GM13976 (cell line): ENCODE results near the gene MTCH1.
A peak's percentile ranks its signal among the peaks of the same experiment; 100 is the strongest.

Source experiments
- DNase-seq: peaks from one replicate; pipeline ENCODE4 v3.0.0; 2012; ENCODE audit warnings: low spot score
- in situ Hi-C: fragments of 300-500 bp; cut with MboI; formaldehyde crosslinking; loops from one replicate; pipeline ENCODE4 v1.12.0; 2022; ENCODE audit warnings: low sequenced_read_pairs, mixed read lengths, inconsistent platforms; ENCODE audit not compliant: unreplicated experiment
- TF ChIP-seq, protein P1 (sequence below): IDR thresholded peaks from 2 replicates; pipeline ENCODE4 v1.5.1; 2012; ENCODE audit warnings: borderline replicate concordance, mild to moderate bottlenecking; ENCODE audit not compliant: insufficient read depth; ENCODE audit errors: extremely low read depth, missing control alignments, control extremely low read depth

Gene MTCH1

DNA sequence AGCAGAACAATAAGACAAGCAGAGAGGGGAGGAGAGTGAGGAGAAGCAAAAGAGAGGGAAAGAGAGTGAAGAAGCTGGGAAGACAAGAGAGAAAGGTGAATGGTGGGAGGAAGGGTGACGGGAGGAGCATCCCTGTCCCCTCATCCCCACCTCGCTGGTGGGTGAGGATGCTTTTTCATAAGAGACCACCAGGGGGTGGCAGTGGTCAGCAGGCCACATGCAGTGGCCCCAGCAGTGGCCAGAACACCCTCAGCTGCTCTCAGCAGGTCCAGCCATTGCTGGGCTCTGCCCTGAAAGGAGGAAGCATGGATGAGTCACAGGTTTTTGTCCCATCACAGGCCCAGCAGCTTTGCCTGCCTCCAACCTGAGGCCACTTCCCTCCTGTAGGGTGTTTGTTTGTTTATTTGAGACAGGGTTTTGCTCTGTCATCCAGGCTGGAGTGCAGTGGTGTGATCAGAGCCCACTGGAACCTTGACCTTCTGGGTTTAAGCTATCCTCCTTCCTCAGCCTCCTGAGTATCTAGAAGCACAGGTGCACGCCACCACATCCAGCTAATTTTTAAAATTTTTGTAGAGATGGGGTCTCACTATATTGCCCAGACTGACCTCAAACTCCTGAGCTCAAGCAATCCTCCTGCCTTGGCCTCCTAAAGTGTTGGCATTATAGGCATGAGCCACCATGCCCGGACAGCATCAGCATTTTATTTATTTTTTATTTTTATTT lies 43.4 kb upstream of the MTCH1 start:
- in situ Hi-C loops = loop anchor here (10.0 kb wide), 1 partner anchor 185 kb away; no protein-coding TSS in a partner anchor
- DNase-seq = peak; percentile 79
- TF ChIP-seq, protein P1, sequence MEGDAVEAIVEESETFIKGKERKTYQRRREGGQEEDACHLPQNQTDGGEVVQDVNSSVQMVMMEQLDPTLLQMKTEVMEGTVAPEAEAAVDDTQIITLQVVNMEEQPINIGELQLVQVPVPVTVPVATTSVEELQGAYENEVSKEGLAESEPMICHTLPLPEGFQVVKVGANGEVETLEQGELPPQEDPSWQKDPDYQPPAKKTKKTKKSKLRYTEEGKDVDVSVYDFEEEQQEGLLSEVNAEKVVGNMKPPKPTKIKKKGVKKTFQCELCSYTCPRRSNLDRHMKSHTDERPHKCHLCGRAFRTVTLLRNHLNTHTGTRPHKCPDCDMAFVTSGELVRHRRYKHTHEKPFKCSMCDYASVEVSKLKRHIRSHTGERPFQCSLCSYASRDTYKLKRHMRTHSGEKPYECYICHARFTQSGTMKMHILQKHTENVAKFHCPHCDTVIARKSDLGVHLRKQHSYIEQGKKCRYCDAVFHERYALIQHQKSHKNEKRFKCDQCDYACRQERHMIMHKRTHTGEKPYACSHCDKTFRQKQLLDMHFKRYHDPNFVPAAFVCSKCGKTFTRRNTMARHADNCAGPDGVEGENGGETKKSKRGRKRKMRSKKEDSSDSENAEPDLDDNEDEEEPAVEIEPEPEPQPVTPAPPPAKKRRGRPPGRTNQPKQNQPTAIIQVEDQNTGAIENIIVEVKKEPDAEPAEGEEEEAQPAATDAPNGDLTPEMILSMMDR = peak; percentile 73

DNA sequence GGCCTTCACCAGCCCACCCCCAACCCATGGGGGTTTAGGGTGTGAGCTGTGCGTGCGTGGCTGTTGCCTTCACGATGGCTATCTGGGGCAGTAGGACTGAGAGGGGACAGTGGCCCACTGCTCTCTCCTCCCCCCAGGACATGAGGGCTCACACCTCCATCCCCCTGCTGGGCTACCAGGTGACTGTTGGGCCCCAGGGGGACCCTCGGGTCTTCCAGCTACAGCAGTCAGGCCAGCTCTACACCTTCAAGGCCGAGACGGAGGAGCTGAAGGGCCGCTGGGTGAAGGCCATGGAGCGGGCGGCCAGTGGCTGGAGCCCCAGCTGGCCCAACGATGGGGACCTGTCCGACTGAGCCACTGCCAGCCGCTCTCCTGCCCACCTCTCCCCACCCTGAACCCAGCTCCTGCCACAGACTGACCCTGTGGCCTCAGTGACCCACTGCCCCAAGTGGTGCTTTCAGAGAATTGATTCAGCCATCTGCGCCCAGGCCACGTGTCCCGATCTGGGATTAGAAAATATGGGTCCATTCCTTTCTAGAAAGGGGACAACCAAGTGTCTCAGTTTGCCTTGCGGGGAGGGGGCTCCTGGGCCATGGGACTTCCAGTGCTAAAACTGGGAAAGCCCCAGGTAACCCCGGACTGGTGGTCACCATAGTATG lies 41.9 kb upstream of the MTCH1 start:
- TF ChIP-seq, protein P1 = no peak
- DNase-seq = no peak
- in situ Hi-C loops = loop anchor here (10.0 kb wide), 1 partner anchor 187 kb away; no protein-coding TSS in a partner anchor

DNA sequence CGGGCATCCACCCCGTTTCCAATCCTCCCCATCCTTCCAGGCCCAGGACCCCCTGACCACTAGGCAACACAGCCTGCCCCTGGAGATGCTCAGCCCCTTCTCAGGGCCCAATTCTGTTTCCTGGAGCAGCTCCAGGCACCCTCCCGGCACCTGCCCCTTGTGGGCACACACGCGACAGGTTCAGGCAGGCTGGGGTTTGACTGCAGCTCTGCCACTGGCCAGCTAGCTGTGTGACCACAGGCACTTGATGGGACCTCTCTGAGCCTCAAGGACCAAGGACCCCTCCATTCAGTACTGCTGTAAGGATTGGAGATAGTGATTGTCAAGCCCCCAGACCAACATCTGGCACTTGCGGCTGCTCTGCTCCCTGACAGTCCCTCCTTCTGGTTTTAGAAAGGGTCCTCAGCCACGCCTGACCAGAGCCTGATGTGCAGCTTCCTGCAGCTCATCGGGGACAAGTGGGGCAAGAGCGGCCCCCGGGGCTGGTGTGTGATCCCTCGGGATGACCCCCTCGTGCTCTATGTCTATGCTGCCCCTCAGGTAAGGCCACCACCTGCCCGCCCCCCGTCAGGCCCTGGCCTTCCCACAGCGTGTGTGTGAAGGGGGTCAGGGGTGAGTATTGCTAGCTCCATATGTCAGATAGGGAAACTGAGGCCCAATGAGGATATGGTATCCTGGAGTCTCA lies 41.2 kb upstream of the MTCH1 start:
- DNase-seq = no peak
- in situ Hi-C loops = loop anchor here (10.0 kb wide), 1 partner anchor 188 kb away; no protein-coding TSS in a partner anchor
- TF ChIP-seq, protein P1 = no peak

DNA sequence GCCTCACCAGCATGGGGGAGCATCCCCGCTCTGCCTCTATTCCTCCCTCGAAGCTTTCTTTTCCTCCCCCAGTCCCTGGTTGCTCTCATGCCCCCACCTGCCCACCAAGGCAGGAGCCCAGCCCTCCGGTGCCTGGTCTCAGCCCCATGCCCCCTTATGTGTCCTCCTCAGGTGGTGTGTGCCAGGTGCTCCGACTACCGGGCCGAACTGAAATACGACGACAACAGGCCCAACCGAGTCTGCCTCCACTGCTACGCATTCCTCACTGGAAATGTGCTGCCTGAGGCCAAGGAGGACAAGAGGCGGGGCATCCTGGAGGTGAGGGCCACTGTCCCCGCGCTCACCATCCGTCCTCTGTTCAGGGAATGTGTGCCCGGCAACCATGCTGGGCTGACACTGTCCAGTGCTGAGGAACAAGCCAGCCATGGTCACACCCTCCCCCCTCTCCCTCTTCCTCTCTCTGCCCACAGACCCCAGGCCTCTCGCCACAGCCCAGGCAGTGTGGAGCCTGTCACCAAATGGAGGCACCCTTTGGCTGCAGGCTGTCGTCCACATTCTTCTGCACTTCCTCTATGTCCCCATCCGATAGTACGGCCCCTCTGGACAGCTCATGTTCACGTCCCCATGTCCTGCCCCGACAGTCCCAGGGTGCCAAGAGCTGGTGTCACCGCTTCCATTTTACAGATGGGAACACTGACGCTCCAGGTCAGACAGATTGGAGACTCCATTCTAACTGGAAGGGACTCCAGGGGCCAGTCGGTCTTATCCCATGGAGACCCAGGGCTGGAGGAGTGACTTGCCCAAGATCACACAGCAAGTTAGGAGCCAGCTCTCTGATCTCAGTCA lies 39.8 kb upstream of the MTCH1 start:
- TF ChIP-seq, protein P1 = no peak
- no peak for DNase-seq
- in situ Hi-C loops = loop anchor here (10.0 kb wide), 1 partner anchor 189 kb away; no protein-coding TSS in a partner anchor

DNA sequence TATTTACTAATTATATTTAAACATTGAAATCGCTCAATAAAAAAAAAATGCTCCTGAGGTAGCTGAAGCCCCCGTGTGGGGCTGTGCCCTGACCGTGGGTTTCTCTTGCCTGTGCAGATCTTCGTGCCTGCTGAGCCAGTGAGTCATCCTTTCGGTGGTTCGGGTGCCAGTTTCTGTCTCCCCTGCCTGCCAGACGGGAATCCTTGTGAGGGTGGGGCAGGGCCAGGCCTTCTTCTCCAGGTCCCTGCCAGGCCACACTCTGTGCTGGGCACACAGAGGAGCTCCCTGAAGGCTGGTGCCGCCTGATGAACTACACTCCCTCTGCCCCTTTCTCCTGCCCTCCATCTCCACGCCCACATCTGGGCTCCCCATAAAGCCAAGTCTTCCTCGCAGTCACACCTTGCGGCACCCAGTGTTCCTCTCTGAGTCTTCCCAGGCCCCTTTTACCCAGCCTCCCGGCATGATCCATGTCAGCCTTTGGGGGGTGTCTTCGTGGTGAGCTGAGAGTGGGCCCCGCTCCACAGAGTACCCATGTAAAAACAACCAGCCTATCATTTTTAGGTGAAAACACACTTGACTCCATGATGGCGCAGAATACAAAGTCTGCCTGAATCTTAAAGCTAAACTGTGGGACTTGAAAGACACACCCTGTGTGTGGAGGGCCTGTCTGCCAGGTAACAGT lies 38.8 kb upstream of the MTCH1 start:
- in situ Hi-C loops = loop anchor here (10.0 kb wide), 1 partner anchor 190 kb away; no protein-coding TSS in a partner anchor
- DNase-seq = no peak
- TF ChIP-seq, protein P1 = no peak
